HG03097 (cell line): ENCODE results near the gene MYO6.
"Not testable (repeated sequence)": the region's sequence is repeated elsewhere in the genome, so short reads cannot be mapped to it uniquely, and the experiment has no call there.

Experiments
- ATAC-seq: cut with Tn5 transposase; IDR thresholded peaks from one replicate; pipeline ENCODE4 v1.9.1; 2021; ENCODE audit not compliant: unreplicated experiment, low FRiP score

Gene MYO6

DNA sequence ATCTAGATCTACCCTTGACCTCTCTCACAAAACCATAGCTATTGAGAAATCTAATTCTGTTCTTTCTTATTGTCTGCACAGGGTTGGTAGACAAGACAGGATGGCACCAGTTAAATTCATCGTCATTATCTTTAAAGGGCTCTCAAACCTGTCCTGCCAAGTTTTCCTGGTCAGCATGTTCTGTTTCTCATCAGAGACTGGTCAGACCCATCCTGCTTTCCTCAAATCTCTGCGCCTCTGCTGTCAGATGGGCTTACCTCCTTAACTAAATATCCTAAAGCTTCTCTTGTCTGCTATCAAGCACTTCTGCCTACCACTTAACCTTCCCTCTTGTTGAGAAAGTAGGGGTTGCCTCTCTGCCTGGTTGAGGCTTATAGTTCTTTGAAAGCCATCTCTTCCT is 125.2 kb downstream of the MYO6 start:
- no peak for ATAC-seq

DNA sequence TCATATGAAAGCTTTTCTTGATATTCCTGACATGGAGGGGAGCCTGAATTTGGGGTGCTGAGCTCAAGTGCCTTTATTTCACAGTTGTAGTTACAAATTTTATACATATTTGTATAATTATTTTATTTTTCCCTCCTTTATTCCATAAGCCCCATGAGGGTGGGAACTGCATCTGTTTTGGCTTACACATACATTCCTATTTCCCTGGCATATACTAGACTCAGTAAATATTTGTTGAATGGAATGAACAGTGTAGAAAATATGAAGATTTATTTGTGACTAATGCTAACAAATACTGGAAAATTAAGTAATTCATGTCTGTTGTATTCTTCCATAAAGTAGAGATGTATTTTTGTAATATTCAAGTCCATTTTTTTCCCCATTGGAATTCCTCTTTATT is 127.1 kb downstream of the MYO6 start:
- no peak for ATAC-seq

DNA sequence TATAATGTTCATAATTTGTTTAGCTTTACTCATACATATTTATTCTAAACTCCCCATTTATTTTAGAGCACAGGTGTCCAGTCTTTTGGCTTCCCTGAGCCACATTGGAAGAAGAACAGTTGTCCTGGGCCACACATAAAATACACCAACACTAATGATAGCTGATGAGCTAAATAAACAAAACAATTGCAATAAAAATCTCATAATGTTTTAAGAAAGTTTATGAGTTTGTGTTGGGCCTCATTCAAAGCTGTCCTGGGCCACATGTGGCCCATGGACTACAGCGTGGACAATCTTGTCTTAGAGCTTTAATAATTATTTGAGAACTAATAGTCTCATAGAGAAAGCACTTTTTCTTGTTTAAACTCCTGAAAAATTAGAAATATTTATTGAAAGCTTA is 131.3 kb downstream of the MYO6 start:
- no peak for ATAC-seq

DNA sequence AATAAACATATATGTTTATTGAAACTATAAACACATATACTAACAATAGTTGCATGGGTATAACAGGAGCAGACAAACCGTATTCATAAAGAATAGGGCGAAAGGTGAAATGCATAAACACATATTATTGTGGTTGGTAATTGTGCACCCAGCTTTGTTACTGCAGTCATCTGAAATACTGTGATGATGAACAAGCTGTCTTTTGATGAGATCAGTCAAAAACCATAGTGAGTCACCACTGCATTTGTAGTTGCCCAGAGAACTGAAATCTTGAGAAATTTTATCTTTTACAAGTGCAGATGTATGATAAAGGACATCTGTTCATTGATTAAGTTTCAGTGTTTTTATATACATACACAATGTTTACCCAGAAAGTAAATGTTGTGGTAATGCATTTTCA is 133.7 kb downstream of the MYO6 start:
- ATAC-seq = no peak

DNA sequence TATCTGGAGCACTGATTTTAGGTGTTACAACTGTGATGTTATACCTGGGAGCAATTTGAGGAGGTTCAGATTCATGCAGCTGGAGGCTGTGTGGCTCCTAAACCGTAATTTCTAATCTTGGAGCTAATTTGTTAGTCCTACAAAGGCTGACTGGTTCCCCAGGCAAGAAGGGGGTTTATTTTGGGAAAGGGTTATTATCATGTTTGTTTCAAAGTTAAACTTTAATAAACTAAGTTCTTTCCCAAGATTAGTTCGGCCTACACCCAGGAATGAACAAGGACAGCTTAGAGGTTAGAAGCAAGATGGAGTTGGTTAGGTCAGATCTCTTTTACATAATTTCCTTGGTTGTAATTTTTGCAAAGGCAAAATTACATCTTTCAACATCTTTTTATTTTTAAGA is 135.8 kb downstream of the MYO6 start:
- no peak for ATAC-seq

DNA sequence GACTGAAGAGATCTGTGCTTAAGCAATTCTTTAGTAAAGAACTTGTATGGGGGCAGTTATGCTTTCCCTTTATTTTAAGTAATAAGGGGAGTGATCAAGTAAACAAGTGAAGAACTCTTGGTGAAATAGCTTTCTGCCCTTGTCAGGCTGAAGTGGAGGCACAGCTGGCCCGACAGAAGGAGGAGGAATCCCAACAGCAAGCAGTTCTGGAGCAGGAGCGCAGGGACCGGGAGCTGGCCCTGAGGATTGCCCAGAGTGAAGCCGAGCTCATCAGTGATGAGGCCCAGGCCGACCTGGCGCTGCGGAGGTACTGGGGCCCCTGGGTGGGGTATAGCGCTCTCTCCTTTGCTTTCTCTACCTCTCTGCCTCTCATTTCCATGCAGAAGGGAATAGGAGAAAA is 143.3 kb downstream of the MYO6 start:
- no peak for ATAC-seq

DNA sequence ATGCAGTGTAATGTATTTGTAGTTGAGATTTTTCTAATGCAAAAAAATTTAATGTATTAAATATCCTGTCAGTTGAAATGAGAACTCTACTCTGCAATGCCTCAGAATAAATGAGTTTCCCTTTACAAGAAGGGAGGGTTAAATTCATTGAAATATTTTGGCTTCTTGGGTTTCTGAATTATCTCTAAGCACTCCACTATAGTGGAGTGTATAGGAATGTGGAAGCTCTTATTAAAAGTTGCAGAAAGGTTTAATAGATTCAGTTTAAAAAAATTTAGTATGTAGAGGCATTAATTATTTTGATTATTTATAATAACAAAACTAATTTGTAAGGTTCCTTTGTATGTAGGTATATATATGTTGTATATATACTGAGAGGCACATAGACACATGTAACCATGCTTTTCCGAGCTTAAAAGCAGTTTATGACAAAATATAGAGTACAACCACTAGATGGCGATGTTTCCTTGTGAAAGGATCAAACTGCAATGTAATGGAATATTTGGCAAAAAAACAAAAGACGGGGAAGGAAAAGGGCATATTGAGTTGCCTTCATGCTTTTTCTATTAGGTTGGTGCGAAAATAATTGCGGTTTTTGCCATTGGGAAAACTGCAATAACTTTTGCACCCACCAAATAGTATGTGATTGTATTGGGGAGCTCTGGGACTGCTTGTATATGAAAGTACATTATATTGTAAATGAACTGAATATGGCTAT is 144.2 kb downstream of the MYO6 start:
- no peak for ATAC-seq

DNA sequence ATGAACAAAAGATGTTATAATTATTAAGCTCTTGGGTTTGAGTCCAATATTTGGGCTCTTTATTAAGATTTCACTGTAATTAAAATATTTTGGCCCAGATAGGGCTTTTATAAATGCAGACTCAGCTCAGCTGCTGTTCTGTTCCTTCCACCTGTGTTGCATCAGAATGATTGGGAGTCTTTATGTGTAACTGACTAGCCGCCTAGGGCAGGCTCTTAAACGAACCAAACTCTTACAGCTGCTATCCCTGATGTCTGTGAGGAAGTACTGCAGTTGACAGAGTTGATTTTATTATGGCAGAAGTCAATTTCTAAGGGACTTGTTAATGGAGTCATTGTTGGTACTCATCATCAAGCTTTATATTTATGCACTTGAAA is 144.7 kb downstream of the MYO6 start:
- ATAC-seq = no peak

DNA sequence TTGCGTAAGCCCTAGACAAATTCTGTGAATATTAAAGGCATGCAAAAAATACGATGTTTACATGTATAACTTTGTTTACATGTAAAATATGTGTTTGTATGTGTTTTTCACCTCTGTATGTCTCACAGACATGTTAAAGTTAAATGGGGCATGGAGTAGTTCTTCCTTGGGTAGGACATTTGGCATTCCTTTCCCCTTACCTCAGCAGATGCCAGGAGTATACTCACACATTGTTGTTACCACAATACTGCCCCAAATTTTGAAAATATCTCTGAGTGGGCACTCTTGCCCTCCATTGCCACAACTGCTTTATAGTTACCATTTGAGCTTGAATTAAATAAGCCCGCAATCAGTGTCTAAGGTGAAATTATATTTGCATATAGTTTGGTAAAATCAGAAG is 147.5 kb downstream of the MYO6 start:
- no peak for ATAC-seq

DNA sequence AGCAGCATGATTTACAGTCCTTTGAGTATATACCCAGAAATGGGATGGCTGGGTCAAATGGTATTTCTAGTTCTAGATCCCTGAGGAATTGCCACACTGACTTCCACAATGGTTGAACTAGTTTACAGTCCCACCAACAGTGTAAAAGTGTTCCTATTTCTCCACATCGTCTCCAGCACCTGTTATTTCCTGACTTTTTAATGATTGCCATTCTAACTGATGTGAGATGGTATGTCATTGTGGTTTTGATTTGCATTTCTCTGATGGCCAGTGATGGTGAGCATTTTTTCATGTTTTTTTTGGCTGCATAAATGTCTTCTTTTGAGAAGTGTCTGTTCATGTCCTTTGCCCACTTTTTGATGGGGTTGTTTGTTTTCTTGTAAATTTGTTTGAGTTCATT is 151.2 kb downstream of the MYO6 start:
- ATAC-seq = not testable (repeated sequence)

DNA sequence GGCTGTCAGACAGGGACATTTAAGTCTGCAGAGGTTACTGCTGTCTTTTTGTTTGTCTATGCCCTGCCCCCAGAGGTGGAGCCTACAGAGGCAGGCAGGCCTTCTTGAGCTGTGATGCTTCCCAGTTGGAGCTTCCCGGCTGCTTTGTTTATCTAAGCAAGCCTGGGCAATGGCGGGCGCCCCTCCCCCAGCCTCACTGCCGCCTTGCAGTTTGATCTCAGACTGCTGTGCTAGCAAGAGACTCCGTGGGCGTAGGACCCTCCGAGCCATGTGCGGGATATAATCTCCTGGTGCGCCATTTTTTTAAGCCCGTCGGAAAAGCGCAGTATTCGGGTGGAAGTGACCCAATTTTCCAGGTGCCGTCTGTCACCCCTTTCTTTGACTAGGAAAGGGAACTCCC is 156.1 kb downstream of the MYO6 start:
- ATAC-seq = not testable (repeated sequence)

DNA sequence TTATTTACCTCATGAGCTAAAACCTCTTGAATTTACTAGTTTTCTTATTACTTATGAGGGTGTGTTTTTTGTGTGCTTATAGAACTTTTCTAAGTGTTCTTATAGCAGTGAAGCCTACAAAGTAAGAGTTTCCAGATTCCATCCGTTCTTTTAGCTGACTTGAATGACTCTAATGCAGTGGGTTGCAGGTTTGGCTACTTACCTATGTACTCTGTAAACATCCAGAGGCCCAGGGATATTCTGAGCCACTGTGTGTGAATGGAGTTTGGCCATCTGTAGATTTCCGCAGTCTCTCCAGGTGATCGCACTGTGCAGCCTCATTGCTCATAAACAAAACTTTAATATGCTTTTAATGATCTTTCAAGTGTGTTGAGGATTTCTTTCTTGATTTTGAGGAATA is 157.8 kb downstream of the MYO6 start:
- no peak for ATAC-seq

DNA sequence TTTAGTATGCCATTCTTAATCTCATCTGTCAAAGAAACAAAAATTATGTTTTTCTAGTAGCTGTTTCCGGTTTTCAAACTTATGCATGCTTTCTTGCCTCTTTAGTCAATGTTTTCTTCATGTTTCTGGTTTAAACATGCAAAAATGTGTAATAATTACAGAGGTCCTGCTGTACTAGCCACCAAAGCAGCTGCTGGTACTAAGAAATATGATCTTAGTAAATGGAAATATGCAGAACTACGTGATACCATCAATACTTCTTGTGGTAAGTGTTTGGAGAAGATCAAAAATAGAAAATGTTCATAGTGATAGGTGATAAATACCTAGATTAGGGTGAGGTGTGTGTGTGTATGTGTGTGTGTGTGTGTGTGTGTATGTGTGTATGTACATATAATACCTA is 158.4 kb downstream of the MYO6 start:
- no peak for ATAC-seq

DNA sequence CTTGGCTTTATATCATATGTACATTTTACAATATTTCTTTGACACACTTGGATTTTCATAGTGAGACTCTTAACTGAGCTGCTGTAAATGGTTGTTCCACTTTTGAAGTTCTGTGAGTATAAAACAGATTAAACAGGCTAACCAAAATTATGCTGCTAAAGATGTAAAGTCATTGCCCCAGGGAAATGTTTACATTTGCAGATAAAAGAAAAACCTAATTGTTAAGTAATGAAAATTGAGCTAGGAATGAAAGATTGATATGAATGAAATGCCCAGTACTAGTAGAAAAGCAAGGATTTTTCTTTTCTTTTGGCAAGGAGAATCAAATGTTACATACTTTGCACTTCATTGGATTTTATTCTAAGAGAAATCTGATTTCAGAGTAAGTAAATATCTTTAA is 164.0 kb downstream of the MYO6 start:
- no peak for ATAC-seq

DNA sequence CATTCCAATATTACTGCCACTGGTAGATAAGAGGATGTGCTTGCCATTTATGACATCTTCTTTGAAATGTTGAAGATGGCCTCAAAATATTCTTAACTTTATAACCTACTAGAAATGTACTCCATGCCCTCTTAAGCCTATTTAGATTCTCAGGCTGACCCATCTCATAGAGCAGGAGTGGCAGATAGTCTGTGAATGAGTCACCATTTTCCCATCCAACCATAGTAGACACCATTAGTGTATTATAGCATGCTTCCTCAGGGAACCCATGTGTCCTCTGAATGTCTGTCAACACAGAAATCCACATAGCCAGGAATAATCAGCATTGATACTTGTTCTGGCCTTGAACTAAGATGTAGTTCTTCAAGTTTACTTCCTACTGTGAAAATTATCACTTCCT is 173.2 kb downstream of the MYO6 start:
- ATAC-seq = no peak

DNA sequence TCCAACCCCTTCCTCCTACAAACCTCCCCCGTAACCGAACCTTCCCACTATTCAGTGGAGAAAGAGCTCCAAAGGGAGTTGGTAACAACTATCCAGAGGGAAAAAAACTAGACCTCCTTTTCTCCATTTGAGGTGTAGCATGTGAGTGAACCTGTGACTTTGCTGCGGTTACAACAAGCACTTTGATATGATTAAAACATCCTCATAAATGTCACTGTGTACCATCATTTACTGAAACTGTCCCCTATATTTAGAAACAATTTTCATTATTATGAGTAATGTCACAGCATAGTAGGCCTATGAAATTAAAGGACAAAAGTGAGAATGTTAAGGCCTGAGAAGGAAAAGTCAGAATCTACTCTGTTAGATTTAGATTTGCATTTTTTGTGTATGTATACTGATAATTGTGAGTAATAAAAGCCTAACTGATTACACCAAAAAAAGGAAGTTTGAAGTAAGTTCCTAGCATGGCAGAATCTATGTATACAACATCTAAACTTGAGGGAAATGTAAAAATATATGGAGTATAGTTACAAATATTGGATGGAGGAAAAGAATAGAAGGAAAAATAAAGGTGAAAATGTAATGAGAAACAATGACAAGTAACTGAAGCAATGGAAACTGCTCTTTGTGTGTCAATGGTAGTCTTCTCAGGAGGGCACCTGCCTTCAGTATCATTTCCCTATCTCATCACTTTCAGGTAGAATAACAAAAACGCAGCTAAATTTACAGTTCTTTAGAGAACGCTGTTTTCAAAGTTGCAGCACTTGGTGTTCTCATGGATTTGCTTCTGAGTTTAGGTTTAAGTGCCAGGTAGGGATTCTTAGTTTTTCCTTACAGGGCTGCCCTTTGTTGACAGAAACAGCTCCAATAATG is 177.5 kb downstream of the MYO6 start:
- no peak for ATAC-seq

DNA sequence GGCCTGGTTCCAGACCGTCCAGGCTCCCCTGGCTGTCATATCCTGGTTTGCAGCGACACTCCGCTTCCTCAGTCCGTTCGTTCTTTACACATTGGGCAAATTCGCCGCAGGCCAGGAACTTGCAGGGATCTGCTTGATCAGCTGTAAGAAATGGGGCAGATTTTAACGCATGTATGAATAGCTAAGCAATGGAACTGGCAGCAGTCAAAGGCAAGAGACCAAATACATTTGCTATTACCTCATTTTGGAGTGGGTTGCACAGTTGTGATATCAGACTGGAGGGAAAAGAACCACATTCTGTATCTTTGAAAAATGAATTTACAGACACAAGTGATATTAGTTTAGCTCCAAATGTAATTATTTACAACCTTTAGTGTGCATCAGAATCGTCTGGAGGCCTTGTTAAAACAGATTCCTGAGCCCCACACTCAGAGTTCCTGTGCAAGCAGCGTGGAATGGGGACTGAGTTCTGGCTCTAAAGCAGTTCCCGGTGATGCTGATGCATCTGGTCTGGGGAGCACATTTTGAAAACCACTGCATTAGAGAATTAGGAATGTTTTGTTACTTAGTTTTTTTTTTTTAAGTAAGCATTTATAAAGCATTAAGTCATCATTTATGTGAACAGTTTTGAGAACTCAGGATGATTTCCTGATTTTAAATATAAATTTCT is 182.1 kb downstream of the MYO6 start:
- ATAC-seq = no peak

DNA sequence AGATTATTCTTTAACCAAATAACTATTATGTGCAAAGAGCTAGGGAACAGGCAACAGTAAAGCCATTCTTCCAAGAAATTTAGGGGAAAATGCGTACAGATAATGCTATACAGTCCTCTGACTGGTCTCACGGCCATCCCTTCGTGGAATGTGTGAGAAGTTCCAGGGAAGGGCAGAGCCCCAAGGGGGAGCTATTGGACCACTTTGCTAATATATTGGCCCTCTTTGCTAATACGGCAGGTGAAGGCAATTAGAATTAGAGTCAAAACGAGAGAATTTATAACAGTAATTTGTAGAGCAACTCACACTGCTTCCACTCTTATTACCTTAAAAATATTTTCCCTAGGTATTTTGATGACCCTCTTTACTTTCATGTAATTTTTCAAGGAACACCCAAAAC is 183.0 kb downstream of the MYO6 start:
- ATAC-seq = no peak

DNA sequence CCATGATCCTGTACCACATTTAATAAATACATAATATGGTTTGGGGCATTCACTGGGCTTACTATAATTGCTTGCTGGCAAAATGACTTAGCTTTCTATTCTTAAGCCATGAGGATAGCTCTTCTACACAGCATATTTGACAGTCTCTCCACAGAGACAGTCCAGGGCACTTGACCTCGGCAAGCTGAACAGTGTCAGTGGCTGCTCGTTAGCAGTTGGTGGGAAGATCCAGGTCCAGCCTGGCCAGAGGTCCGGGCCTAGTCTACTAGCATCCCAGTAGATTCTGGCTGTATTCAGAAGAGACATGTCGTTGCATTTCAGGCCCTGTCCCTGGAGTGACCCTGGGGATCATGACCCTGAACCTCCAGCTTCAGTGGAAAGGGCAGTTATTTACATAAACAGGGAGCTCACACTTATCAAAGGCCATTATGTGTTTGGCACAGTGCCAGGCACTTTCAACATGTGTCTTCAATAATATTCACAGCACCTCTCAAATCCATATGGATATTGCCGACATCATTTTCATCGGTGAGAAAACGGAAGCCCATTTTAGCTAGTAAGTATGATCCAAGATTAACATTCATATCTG is 184.4 kb downstream of the MYO6 start:
- ATAC-seq = no peak

DNA sequence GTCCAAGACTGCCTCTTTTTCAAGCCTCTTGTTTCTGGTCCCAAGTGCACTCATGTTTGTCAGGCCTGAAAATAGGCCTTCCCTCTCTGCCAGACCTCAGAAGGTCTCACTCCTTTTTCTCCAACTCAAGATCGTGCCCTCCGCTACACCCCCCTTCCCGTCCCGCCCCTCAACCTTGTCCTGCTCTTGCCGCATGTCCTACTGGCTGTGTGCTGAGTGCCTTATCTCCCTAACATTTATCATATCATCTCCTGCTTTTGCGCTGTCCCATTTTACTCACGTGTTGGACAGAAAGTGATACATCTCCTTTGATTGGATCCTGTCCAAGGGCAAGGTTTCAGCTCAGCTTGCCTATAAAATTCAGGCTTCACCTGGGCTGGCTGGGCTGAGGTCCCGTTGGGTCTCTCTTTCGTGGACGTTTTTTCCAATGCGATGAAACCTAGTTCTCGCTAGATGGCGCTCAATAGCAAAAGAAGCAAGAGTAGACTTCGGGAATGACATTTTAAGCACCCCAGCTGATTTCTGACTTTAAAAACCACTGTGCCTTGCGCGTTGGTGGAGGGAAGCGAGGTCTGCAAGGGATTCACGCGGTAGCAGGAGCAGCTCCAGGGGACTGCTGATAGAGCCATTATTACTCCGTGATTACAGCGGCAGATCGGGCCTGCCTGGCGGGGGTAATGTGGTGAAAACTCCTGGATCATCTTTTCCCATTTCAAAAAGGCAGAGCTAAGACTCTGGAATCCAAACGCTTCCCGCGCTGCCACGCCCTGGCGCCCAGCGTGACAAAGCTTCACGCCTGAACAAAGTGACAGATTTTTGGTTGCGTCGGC is 185.8 kb downstream of the MYO6 start:
- ATAC-seq = peak; percentile 72

DNA sequence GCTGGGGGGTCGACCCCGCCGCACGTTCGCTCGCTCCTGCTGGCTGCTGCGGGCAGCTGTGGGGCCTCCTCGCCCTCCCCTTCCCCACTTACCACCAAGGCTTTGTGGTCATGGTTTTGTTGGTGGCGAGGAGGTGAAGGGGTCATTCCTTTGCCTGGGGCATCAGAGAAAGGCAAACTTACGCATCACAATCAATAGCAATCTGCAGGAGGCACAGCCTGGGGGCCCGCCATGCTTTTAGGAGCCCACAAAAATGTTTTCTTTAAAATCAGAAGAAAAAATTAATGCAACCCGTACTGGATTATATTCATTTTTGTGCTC is 186.4 kb downstream of the MYO6 start:
- peak; percentile 6 for ATAC-seq
